GM19193 (cell line): ENCODE results near the gene OCIAD1.

Experiments used
- POLR2A ChIP-seq: IDR thresholded peaks from 4 replicates; pipeline ENCODE4 v1.6.1; 2011; ENCODE audit not compliant: insufficient read depth, insufficient read length; ENCODE audit errors: extremely low read depth

OCIAD1 gene

GRCh38 chr4:48812866-48813265 is 18.0 kb upstream of the OCIAD1 start:
- no peak for TF ChIP-seq POLR2A

DNA sequence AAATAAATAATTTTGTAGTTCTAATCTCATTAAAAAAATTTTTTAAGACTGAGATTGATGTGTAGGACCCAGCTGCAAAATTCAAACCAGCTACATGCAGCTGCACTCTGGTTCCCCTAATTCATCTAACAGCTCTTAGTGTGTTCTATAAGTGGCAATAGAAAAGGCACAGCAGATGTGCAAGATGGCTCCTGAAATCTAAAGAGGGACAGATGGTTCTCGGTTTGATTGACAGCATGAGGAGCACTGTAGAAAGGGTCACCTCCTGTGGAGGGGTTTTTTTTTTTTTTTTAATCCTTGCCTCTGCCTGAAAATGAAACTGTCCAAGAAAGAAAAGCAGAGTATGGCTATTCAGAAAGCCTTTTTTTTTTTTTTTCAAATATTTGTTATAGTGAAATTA is 16.9 kb upstream of the OCIAD1 start:
- TF ChIP-seq POLR2A: no peak

- no peak for TF ChIP-seq POLR2A
Measured at GRCh38 chr4:48815483-48815882, 15.4 kb upstream of the OCIAD1 start.

DNA sequence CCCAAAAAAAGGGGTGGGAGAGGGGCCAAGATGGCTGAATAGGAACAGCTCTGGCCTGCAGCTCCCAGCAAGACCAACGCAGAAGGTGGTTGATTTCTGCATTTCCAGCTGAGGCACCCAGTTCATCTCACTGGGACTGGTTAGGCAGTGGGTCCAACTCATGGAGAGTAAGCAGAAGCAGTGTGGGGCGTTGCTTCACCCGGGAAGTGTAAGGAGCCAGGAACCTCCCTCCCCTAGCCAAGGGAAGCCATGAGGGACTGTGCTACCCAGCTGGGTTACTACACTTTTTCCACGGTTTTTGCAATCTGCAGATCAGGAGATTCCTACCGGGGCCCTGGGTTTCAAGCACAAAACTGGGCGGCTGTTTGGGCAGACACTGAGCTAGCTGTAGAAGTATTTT is 13.9 kb upstream of the OCIAD1 start:
- no peak for TF ChIP-seq POLR2A

- no peak for TF ChIP-seq POLR2A
Measured at GRCh38 chr4:48827622-48828021, 3.3 kb upstream of the OCIAD1 start.

DNA sequence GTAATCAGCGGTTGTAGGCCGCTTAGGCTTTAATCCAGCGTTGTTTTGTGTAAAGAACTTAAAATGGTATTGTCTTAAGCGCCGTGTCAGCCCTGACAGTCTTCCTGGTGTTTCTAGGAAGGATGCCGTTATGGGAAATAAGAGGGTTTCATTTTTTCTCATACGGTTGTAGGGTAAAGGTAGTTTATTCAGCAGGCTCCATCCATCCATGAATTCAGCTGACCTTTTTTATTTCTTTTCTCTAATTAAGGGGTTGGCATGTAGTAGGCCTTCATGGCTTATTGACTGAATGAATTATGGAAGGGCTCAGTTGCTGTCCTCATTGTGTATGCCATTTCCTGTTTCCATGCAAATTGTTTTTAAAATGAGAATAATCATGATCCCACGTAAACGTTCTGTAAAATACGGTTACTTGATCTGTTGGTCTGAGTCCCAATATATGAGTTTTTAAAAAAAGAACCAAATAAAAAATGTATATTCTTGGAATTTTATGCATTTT is 693 bp downstream of the OCIAD1 start:
- TF ChIP-seq POLR2A: no peak

DNA sequence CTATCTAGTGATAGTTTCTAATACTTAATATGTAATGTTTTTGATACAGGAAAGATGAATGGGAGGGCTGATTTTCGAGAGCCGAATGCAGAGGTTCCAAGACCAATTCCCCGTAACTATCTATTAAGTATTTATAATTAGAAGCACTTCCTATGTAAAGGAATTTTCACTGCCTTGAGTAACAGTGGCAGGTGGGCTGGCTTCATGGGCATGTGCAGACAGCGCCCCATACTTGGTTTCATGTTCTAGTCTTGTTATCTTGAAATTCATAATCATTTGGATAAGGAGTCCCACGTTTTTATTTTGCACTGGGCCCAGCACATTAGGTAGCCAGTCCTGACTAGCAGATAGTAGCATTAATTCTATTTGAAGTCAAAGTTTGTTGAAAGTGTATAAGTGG is 1.7 kb downstream of the OCIAD1 start:
- no peak for TF ChIP-seq POLR2A

DNA sequence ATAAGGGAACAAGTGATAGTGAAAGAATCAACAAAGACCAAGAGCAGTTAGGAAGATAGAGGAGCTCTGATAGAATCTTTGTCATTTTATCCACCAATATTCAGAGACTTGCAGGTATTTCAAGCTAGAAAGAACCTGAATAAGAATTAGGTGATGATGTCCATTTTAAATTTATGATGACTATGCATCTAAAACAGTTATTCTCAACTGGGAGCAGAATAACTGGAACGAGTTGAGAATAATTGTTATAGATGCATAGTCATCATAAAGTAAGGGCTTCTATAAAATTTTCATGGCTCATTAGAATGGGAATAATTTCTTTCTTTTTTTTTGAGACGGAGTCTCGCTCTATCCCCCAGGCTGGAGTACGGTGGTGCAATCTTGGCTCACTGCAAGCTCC is 5.8 kb downstream of the OCIAD1 start:
- TF ChIP-seq POLR2A: no peak

DNA sequence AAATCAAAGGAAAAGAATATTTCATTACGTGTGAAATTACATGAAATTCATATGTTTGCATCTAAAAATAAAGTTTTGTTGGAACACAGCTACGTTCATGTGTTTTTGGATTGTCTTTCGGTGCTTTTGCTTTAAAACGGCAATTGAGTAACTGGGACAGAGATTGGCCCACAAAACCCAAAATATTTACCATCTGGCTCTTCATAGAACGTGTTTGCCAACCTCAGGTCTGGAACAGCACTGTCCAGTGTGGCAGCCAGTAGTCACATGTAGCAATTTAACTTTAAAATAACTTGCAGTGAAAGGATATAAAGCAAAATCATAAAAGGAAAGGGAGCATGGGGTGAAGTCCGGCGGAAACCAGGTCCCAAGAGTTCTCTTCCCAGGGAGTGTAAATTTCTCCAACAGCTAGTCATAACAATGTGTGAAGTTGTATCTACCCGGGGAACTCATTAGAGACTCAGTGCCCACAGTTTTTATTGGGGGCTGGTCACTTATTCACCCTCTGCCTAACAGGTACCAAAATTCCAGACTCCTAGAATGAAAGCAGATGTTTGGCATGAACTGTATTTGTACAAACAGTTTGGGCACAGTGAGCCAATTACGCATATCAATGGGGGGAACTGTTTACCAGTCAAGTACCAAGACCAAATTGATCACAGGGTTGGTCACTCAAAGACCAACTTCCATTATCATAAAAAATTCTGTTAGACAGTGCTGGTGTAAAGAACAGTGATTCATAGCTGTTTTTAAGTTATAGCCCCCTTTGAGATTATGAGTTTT is 10.3 kb downstream of the OCIAD1 start:
- TF ChIP-seq POLR2A: no peak

- no peak for TF ChIP-seq POLR2A
Measured at GRCh38 chr4:48844843-48845242, 14.0 kb downstream of the OCIAD1 start.

DNA sequence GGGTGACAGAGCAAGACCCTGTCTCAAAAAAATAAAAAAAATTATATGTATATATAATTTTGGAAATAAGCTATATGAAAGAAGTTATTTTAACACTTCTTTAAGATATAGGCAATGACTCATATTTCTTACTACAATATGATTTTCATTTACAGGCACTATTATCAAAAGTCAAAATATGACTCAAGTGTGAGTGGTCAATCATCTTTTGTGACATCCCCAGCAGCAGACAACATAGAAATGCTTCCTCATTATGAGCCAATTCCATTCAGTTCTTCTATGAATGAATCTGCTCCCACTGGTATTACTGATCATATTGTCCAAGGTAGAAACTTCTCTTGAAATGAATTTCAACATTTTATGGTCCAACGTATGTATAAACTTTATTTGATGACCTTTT is 20.8 kb downstream of the OCIAD1 start:
- no peak for TF ChIP-seq POLR2A

DNA sequence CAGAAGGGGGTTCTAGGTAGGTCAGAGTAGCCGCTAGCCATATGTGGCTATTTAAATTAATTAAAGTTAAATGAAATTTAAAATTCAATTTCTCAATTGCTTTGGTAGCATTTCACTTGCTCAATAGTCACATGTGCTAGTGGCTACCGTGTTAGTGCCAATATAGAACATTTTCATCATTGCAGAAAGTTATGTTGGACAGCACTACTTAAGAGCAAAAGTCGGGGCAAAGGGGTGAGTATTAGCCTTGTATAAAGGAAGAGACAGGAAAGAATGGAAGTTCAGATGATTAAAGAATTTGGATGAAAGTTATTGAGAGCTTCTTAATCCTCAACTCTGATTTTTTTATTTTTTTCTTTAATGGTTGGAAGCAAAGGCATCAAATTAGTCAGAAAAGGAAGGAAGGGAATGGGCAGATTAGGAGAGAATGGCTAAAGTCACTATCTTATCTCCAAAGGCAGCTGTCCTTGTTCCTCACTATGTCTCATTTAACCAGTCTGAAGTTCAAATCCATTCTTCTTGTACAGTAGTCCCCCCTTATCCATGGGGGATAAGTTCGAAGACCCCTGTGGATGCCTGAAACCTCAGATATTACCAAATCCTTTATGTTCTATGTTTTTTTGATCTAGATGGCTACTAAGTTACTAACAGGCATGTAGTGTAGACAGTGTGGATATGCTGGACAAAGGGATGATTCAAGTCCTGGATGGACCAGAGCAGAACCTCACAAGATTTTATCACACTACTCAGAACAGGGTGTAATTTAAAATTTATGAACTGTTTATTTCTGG is 22.9 kb downstream of the OCIAD1 start:
- no peak for TF ChIP-seq POLR2A

DNA sequence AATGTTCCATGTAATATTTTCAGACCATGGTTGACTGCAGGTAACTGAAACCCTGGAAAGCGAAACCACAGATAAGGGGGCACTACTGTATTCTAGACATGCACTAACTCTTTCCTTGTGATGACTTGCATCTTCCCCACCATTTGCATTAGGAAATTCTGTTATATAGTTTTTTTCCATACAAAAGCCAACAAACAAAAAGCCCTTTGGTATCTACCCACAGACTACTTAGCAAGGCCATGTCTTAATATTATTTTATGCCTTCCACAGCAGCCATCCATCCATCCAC is 23.5 kb downstream of the OCIAD1 start:
- no peak for TF ChIP-seq POLR2A

- TF ChIP-seq POLR2A: no peak
Measured at GRCh38 chr4:48854982-48855381, 24.1 kb downstream of the OCIAD1 start.

DNA sequence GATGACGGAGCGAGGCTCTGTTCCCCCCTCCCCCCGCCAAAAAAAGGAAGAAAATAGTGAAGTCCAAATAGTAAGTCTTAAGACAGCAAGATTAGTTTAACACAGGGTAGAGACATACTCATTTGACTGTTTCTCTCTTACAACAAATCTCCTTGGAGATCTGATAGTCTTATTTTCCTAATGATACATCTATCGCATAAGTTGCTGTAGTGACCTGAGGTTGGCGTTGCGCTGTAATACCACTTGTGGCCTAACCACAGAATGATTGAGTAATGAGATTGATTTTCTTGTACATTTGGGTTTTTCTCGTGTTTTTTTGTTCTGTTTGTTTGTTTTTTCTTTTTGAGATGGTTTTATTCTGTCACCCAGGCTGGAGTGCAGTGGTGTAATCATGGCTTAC is 27.2 kb downstream of the OCIAD1 start:
- TF ChIP-seq POLR2A: no peak

DNA sequence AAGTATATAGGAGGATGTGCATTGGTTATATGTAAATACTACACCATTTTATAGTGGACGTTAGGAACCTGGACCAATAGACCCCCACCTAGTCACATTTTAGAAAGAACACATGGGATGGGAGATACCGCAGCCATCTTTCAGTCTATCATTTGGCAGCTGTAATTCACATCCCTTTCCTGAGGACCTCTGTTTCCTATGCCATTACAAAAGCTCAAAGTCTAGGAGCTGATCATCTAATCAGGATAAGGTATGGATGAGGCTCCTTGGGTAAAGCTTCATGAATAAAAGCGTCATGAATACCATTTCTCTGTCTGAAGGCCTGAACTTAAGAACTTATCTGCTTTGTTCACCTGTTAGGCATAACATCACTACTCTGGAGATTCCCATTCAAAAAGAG is 31.1 kb downstream of the OCIAD1 start:
- no peak for TF ChIP-seq POLR2A
